Activated CD4-positive, alpha-beta T cell treated with anti-CD3 and anti-CD28 coated beads for 4 hours (primary cell): ENCODE measurements around the gene ADGRV1.
"Not testable (repeated sequence)": the region's sequence is repeated elsewhere in the genome, so short reads cannot be mapped to it uniquely, and the experiment has no call there.

Experiments used
- DNase-seq, 2 donors: peaks; one replicate each; pipeline ENCODE4 v3.0.0-alpha.2; 2020

Gene ADGRV1

GRCh38 chr5:90595766-90596165 is 37.2 kb downstream of the ADGRV1 start:
- not testable (repeated sequence) for DNase-seq

- DNase-seq = no peak
Measured at GRCh38 chr5:90598293-90598692, 39.7 kb downstream of the ADGRV1 start.

- DNase-seq = not testable (repeated sequence)
Measured at GRCh38 chr5:90600307-90600706, 41.7 kb downstream of the ADGRV1 start.

GRCh38 chr5:90601468-90601867 is 42.9 kb downstream of the ADGRV1 start:
- DNase-seq = no peak

- no peak for DNase-seq
Measured at GRCh38 chr5:90602681-90603080, 44.1 kb downstream of the ADGRV1 start.

GRCh38 chr5:90606539-90606938 is 47.9 kb downstream of the ADGRV1 start:
- no peak for DNase-seq

GRCh38 chr5:90612919-90613318 is 54.3 kb downstream of the ADGRV1 start:
- no peak for DNase-seq

- no peak for DNase-seq
Measured at GRCh38 chr5:90613459-90613858, 54.9 kb downstream of the ADGRV1 start.

- no peak for DNase-seq
Measured at GRCh38 chr5:90613918-90614504, 55.4 kb downstream of the ADGRV1 start.

- no peak for DNase-seq
Measured at GRCh38 chr5:90615355-90615754, 56.8 kb downstream of the ADGRV1 start.

- no peak for DNase-seq
Measured at GRCh38 chr5:90618071-90618470, 59.5 kb downstream of the ADGRV1 start.

GRCh38 chr5:90619762-90620161 is 61.2 kb downstream of the ADGRV1 start:
- not testable (repeated sequence) for DNase-seq

GRCh38 chr5:90621848-90622247 is 63.3 kb downstream of the ADGRV1 start:
- DNase-seq = no peak

- DNase-seq = no peak
Measured at GRCh38 chr5:90626493-90626892, 67.9 kb downstream of the ADGRV1 start.

GRCh38 chr5:90628492-90628891 is 69.9 kb downstream of the ADGRV1 start:
- no peak for DNase-seq

- DNase-seq = no peak
Measured at GRCh38 chr5:90632791-90633190, 74.2 kb downstream of the ADGRV1 start.

- no peak for DNase-seq
Measured at GRCh38 chr5:90636948-90637347, 78.4 kb downstream of the ADGRV1 start.

- DNase-seq = no peak
Measured at GRCh38 chr5:90637731-90638130, 79.1 kb downstream of the ADGRV1 start.

- no peak for DNase-seq
Measured at GRCh38 chr5:90638878-90639277, 80.3 kb downstream of the ADGRV1 start.

GRCh38 chr5:90640484-90641059 is 82.0 kb downstream of the ADGRV1 start:
- no peak for DNase-seq

GRCh38 chr5:90641528-90641927 is 82.9 kb downstream of the ADGRV1 start:
- DNase-seq = no peak

GRCh38 chr5:90642706-90643229 is 84.2 kb downstream of the ADGRV1 start:
- DNase-seq = no peak

- no peak for DNase-seq
Measured at GRCh38 chr5:90644132-90644531, 85.5 kb downstream of the ADGRV1 start.

- DNase-seq = no peak
Measured at GRCh38 chr5:90645024-90645610, 86.5 kb downstream of the ADGRV1 start.

- DNase-seq = no peak
Measured at GRCh38 chr5:90650767-90651166, 92.2 kb downstream of the ADGRV1 start.
